ENCODE data around the gene C6orf132. TPM values are rescaled to one million over a fixed set of nuclear protein-coding genes. Genes with fewer than 3 reads are reported as not detected.

C6orf132 gene
- not detected in 2 replicates for polyA plus RNA-seq

GRCh38 chr6:42142118-42142835 is at the start of gene C6orf132:
Gene C6orf132 (minus strand): TSS chr6:42142620. CDS start chr6:42142444, 176 bp downstream.

GRCh38 chr6:42173101-42173500 is 30.7 kb upstream of the C6orf132 start, which contains the start of gene GUCA1A:
Gene GUCA1A (plus strand): TSS chr6:42173364. CDS start chr6:42173614, 250 bp downstream.

Other genes with a start within 250 kb of the C6orf132 start
- 0.95 and 1.0 TPM in 2 replicates for gene USP49, start 247.2 kb downstream of the C6orf132 start, polyA plus RNA-seq
- gene MED20, start 221.5 kb downstream of the C6orf132 start, polyA plus RNA-seq: 3.2 and 3.3 TPM in 2 replicates
- 9.8 and 13.2 TPM in 2 replicates for gene BYSL, start 221.1 kb downstream of the C6orf132 start, polyA plus RNA-seq
- 6.4 and 11.7 TPM in 2 replicates for gene CCND3, start 200.8 kb downstream of the C6orf132 start, polyA plus RNA-seq
- gene TAF8, start 92.1 kb downstream of the C6orf132 start, polyA plus RNA-seq: 14.6 and 20.1 TPM in 2 replicates
- 0.69 TPM in 1 of 2 replicates, not detected in the other for gene GUCA1A, start 30.7 kb upstream of the C6orf132 start, polyA plus RNA-seq
- gene GUCA1B, start 52.3 kb upstream of the C6orf132 start, polyA plus RNA-seq: not detected in 2 replicates
- 38.6 and 41.2 TPM in 2 replicates for gene MRPS10, start 75.2 kb upstream of the C6orf132 start, polyA plus RNA-seq

All from Purkinje cell (primary cell).